ENCODE measurements around the gene ANKRD9. TPM values are rescaled to one million over a fixed set of nuclear protein-coding genes. Genes with fewer than 3 reads are reported as not detected.

The ANKRD9 gene
- total and polyA plus RNA-seq, 2 experiments from 2014 or later, result 17.3 to 95.9 TPM

DNA sequence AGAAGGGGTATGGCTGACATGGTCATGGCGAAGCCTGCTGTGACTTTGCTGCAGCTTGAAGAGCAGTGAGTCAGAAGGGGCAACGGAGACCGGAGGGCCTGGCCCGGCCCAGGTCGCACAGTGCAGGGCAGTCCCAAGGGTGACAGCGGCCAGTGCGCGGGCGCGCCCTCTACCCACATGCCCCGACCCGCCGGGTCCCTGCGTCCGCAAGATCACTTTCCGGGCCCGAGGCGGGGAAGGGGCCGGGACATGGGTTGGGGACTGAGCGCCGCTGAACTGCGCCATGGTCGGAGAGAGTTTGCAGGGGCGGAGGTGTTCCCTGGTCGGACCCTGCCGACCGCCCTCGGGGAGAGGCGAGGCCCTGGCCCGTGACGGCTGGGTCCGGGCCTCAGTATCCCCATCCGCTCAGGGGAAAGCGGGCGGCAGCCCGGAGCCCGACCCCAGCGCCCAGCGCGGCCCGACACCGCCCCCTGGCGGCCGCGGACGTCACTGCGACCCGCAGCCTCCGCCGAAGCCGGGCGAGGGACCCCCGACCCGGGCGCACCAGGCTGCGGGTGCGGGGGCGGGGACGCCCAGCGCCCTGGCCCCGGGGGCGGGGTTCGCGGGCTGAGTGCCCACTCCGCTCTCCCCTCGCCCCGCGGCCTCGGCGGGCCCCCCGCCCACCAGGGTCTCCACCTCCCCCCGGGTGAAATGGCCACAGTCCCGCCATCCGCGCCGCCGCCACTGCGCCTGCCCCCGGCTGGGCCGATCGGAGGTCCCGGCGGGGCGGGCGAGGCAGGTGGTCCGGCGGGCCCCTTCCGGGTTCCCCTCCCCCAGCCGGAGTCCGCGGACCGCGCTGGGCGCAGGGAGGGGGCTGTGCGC is 7.2 kb upstream of the ANKRD9 start (continued):
- TF ChIP-seq, protein P1, sequence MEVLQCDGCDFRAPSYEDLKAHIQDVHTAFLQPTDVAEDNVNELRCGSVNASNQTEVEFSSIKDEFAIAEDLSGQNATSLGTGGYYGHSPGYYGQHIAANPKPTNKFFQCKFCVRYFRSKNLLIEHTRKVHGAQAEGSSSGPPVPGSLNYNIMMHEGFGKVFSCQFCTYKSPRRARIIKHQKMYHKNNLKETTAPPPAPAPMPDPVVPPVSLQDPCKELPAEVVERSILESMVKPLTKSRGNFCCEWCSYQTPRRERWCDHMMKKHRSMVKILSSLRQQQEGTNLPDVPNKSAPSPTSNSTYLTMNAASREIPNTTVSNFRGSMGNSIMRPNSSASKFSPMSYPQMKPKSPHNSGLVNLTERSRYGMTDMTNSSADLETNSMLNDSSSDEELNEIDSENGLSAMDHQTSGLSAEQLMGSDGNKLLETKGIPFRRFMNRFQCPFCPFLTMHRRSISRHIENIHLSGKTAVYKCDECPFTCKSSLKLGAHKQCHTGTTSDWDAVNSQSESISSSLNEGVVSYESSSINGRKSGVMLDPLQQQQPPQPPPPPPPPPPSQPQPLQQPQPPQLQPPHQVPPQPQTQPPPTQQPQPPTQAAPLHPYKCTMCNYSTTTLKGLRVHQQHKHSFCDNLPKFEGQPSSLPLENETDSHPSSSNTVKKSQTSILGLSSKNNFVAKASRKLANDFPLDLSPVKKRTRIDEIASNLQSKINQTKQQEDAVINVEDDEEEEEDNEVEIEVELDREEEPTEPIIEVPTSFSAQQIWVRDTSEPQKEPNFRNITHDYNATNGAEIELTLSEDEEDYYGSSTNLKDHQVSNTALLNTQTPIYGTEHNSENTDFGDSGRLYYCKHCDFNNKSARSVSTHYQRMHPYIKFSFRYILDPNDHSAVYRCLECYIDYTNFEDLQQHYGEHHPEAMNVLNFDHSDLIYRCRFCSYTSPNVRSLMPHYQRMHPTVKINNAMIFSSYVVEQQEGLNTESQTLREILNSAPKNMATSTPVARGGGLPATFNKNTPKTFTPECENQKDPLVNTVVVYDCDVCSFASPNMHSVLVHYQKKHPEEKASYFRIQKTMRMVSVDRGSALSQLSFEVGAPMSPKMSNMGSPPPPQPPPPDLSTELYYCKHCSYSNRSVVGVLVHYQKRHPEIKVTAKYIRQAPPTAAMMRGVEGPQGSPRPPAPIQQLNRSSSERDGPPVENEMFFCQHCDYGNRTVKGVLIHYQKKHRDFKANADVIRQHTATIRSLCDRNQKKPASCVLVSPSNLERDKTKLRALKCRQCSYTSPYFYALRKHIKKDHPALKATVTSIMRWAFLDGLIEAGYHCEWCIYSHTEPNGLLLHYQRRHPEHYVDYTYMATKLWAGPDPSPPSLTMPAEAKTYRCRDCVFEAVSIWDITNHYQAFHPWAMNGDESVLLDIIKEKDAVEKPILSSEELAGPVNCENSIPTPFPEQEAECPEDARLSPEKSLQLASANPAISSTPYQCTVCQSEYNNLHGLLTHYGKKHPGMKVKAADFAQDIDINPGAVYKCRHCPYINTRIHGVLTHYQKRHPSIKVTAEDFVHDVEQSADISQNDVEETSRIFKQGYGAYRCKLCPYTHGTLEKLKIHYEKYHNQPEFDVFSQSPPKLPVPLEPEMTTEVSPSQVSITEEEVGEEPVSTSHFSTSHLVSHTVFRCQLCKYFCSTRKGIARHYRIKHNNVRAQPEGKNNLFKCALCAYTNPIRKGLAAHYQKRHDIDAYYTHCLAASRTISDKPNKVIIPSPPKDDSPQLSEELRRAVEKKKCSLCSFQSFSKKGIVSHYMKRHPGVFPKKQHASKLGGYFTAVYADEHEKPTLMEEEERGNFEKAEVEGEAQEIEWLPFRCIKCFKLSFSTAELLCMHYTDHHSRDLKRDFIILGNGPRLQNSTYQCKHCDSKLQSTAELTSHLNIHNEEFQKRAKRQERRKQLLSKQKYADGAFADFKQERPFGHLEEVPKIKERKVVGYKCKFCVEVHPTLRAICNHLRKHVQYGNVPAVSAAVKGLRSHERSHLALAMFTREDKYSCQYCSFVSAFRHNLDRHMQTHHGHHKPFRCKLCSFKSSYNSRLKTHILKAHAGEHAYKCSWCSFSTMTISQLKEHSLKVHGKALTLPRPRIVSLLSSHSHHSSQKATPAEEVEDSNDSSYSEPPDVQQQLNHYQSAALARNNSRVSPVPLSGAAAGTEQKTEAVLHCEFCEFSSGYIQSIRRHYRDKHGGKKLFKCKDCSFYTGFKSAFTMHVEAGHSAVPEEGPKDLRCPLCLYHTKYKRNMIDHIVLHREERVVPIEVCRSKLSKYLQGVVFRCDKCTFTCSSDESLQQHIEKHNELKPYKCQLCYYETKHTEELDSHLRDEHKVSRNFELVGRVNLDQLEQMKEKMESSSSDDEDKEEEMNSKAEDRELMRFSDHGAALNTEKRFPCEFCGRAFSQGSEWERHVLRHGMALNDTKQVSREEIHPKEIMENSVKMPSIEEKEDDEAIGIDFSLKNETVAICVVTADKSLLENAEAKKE (CRISPR knock-in tag; IDR thresholded peaks at IDR 0.05), result no peak
- TF ChIP-seq, protein P2, sequence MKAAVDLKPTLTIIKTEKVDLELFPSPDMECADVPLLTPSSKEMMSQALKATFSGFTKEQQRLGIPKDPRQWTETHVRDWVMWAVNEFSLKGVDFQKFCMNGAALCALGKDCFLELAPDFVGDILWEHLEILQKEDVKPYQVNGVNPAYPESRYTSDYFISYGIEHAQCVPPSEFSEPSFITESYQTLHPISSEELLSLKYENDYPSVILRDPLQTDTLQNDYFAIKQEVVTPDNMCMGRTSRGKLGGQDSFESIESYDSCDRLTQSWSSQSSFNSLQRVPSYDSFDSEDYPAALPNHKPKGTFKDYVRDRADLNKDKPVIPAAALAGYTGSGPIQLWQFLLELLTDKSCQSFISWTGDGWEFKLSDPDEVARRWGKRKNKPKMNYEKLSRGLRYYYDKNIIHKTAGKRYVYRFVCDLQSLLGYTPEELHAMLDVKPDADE (IDR thresholded peaks at IDR 0.05), result no peak; the same call in 1 of the 2 replicates
- TF ChIP-seq EZH2 (IDR thresholded peaks at IDR 0.05; ENCODE audit: low read depth, unreplicated experiment), result no peak

DNA sequence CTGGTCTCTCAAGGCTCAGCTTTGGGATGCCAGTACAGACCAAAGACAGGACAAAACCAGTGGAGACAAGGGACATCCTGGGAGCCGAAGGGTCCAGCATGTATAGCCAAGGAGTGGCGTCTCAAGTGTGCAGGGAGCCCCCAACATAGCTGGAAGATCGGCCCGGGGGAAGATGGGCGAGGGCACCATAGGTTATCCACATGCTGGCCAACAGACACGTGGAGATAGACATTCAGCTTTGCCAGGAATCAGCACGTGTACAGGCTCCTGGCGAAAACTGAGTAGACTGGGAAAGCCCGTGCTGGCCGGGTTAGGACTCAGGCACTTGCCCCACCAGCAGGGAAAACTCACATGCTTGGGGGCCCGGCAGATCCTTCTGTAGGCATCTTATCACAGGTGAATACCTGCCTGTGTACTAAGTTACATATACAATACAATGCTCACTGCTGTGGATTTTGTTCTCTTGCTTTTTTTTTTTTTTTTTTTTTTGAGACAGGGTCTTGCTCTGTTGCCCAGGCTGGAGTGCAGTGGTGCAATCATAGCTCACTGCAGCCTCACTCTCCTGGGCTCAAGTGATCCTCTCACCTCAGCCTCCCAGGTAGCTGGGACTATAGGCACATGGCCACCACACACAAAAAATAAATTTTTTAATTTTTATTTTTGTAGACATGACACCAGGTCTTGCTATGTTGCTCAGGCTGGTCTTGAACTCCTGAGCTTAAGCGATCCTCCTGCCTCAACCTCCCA is 5.6 kb upstream of the ANKRD9 start:
- no peaks in the 10 kb centered on the region for H3K79me2 ChIP-seq (replicated peaks; ENCODE audit: insufficient read depth)
- H3F3A ChIP-seq (replicated peaks; ENCODE audit: low read depth), result peaks cover 13% of the 10 kb centered on the region
- Mint-ChIP-seq H3K27me3 (ENCODE audit: insufficient read depth, low read depth, poor library complexity) (peaks cover 31% of the 10 kb centered on the region), H3K9me3 (no peaks in the 10 kb centered on the region; the same call in 2 of the 3 replicates), H3K4me3 (no peak overlapping the region), H3K36me3 (ENCODE audit: low read depth) (no peaks in the 10 kb centered on the region; the same call in 2 of the 3 replicates), H3K4me1 (peaks cover 8% of the 10 kb centered on the region; the same call in 2 of the 3 replicates), H3K27ac (no peak overlapping the region)
- no peak for ATAC-seq
- H3K4me3 ChIP-seq, result no peak overlapping the region
- H3K9me2 ChIP-seq (ENCODE audit: insufficient read depth), result no peaks in the 10 kb centered on the region
- no peaks in the 10 kb centered on the region for H3K36me3 ChIP-seq (ENCODE audit: insufficient read depth)
- peaks cover 4% of the 10 kb centered on the region for H3K4me1 ChIP-seq (ENCODE audit: insufficient read depth)
- H3K4me2 ChIP-seq, result no peak overlapping the region
- DNase-seq (ENCODE audit: low spot score), result no peak
- no peak overlapping the region for H3K27ac ChIP-seq (ENCODE audit: low read depth)
- no peaks in the 10 kb centered on the region for H4K20me1 ChIP-seq (replicated peaks; ENCODE audit: insufficient read depth)
- H2AFZ ChIP-seq, result no peak overlapping the region
- peaks cover 15% of the 10 kb centered on the region for H3K27me3 ChIP-seq (ENCODE audit: insufficient read depth)
- TF ChIP-seq EZH2phosphoT487 (IDR thresholded peaks at IDR 0.05; ENCODE audit: unreplicated experiment) (no peak), ZNF331 (CRISPR knock-in tag; IDR thresholded peaks at IDR 0.05; ENCODE audit: low read depth) (no peak), POLR2AphosphoS5 (IDR thresholded peaks at IDR 0.05; ENCODE audit: low read depth) (no peak), NANOG (IDR thresholded peaks at IDR 0.05; ENCODE audit: borderline replicate concordance) (no peak), STAT1 (IDR thresholded peaks at IDR 0.05; ENCODE audit: unreplicated experiment) (no peak), EZH2 (IDR thresholded peaks at IDR 0.05; ENCODE audit: low read depth, unreplicated experiment) (no peak), CREB1 (CRISPR knock-in tag; IDR thresholded peaks at IDR 0.05; ENCODE audit: low read depth) (no peak)
- TF ChIP-seq, protein P3, sequence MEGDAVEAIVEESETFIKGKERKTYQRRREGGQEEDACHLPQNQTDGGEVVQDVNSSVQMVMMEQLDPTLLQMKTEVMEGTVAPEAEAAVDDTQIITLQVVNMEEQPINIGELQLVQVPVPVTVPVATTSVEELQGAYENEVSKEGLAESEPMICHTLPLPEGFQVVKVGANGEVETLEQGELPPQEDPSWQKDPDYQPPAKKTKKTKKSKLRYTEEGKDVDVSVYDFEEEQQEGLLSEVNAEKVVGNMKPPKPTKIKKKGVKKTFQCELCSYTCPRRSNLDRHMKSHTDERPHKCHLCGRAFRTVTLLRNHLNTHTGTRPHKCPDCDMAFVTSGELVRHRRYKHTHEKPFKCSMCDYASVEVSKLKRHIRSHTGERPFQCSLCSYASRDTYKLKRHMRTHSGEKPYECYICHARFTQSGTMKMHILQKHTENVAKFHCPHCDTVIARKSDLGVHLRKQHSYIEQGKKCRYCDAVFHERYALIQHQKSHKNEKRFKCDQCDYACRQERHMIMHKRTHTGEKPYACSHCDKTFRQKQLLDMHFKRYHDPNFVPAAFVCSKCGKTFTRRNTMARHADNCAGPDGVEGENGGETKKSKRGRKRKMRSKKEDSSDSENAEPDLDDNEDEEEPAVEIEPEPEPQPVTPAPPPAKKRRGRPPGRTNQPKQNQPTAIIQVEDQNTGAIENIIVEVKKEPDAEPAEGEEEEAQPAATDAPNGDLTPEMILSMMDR (conservative IDR thresholded peaks at IDR 0.05; ENCODE audit: low read depth in 2 of 2), result no peak

Measured in GM23338 (cell line).